Measurements from ENCODE around the gene PARM1.
"Not testable (repeated sequence)": the region's sequence is repeated elsewhere in the genome, so short reads cannot be mapped to it uniquely, and the experiment has no call there.

PARM1 gene

GRCh38 chr4:74944354-74944793, 11.5 kb downstream of the PARM1 start:
- DNase-seq = no peak

- no peak for DNase-seq
These were observed 13.3 kb downstream of the PARM1 start for GRCh38 chr4:74946196-74946595.

- DNase-seq = no peak
These were observed 14.9 kb downstream of the PARM1 start for GRCh38 chr4:74947798-74948197.

- DNase-seq = no peak
These were observed 15.3 kb downstream of the PARM1 start for GRCh38 chr4:74948236-74948635.

- no peak for DNase-seq
These were observed 17.3 kb downstream of the PARM1 start for GRCh38 chr4:74950200-74950599.

- DNase-seq = no peak
These were observed 18.0 kb downstream of the PARM1 start for GRCh38 chr4:74950882-74951281.

- no peak for DNase-seq
These were observed 20.7 kb downstream of the PARM1 start for GRCh38 chr4:74953647-74954046.

GRCh38 chr4:74958881-74959280, 26.0 kb downstream of the PARM1 start:
- no peak for DNase-seq

- DNase-seq = no peak
These were observed 28.3 kb downstream of the PARM1 start for GRCh38 chr4:74961230-74961629.

- no peak for DNase-seq
These were observed 29.7 kb downstream of the PARM1 start for GRCh38 chr4:74962584-74962983.

- no peak for DNase-seq
These were observed 31.4 kb downstream of the PARM1 start for GRCh38 chr4:74964311-74964710.

DNA sequence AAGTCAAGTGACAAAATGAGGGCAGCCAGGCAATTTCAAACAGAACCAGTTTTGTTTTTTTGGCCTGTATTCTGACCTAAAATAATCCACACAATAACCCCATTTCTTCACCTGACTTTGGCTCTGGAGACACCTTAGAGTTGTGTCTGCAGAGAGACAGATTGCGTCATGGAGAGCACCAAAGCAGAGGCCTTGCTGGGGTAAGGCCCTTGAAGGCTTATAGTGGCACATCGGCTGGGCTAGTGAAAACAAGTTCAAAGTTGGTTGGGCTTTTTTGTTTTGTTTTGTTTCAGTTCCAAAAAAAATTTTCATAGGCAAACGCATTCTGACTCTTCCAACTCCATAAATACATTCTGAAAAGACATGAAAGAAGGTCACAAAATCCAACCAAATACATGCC, 34.4 kb downstream of the PARM1 start:
- no peak for DNase-seq

- DNase-seq = no peak
These were observed 35.7 kb downstream of the PARM1 start for GRCh38 chr4:74968456-74969164.

DNA sequence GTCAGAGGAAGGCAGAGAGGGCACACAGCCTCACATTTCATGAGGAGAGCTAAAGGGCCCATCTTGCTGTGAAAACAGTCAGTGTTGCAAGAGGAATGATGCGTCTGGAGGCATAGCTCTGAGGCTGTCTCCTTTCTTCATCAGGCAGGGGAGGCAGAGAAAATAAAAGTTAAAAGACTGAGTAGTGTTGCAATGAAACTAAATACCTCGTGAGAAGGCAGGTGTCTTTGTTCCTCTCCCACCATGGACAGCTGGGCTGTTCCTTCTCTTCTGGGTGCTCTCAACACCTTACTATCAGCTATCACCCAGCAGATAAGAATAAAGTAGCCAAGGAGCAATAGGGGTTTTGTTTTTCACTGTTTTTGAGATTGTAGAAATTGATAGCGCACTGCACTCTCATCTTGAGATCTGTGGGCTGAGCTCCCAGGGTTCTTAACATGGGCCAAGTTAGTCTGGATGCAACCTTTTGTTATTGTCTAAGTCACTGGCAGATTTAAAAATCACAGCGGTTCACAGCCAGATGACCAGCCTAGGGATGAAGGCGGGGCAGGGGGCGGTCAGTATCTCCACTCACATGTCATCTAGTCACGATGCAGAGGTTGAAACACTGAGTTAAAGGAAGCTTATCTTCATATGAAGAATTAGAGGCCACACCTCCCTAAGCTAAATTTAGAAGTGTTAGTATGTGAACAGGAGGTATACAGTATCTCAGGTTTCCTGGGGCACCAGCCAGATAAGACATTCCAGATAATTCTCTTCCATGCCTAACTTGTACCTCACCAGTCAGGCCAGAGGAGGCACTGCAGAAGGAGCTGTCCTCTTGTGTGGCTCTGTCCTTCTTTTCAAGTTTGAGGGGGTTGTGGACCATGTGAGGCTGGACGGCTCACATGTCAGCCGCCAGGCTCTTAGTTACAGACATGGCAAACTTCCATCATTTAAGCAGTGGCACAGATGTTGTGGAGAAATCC, 36.9 kb downstream of the PARM1 start:
- DNase-seq = no peak

DNA sequence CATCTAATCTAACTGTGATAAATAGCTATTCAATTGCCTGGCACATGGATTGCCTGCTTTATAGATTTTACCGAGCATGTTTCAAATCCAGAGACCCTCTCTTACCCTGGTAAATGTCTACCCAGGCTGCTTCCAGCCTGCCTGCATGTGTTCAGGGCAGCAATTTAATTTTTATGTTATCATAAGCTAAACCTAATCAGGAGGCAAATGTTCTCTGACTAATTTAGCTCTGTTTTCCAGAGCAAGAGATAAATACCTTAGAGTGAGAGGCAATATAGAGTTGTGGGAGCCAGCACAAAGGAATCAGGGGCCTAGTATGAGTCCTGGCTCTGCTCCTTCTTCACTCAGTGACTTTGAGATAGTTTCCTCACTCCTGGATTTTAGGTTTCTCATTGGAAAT, 37.7 kb downstream of the PARM1 start:
- no peak for DNase-seq

- DNase-seq = no peak
These were observed 38.9 kb downstream of the PARM1 start for GRCh38 chr4:74971862-74972261.

DNA sequence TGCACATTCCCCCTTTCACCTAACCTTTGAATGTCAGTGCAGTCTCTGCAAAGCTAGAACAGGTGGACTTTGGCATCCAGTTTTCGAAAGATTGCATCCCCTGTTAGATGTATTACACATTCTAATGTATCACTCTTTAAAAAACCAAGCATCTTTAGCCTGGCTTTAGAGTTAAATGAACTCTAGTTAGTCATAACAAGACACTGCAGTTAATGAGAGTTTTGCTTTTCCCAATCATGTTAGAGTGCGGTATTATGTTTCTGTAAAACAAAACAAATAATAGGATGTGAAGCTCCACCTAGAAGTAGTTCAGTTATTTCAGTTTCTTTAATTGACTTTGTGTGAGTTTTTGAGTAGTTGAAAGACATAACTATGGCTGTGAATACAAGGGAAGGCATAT, 42.2 kb downstream of the PARM1 start:
- DNase-seq = no peak

DNA sequence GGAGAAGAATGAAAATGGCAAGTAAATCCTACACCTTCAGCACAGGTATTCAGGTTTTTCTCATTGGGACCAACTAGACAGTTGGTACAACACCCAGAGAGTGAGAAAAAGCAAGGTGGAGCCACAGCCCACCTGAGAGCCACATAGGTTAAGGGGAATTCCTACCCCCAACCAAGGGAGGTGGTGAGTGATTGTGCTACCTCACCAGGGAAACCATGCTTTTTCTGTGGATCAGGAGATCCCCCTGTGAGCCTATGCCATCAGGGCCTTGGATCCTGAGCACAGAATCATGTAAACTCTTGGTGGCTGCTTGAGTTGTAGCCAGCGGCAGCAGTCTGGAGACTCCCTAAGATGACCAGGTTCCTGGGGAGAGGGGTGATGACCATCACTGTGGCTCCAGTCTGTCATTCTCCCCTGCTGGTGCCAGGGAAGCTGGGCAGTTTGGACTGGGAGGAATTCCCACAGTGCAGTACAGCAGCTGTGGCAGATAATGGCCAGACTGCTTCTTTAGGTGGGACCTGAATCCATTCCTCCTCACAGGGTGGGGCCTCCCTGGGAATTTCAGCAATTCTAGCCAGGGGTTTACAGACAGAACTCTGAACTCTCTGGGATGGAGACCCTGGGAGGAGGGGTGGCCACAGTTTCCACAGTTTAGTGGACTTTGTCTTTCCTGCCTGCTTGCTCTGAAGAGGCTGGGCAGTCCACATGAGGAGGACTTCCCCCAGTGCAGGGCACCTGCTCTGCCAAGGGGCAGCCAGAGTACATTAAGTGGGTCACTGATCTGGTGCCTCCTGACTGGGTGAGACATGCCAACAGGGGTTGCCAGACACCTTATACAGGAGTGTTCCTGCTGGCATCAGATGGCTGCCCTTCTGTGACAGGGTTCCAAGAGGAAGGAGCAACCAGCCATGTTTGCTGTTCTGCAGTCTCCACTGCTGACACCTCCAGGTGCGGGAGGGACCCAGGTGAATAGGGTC, 43.2 kb downstream of the PARM1 start:
- no peak for DNase-seq

GRCh38 chr4:74982546-74983252, 49.8 kb downstream of the PARM1 start:
- no peak for DNase-seq

GRCh38 chr4:74983253-74983635, 50.3 kb downstream of the PARM1 start:
- no peak for DNase-seq

DNA sequence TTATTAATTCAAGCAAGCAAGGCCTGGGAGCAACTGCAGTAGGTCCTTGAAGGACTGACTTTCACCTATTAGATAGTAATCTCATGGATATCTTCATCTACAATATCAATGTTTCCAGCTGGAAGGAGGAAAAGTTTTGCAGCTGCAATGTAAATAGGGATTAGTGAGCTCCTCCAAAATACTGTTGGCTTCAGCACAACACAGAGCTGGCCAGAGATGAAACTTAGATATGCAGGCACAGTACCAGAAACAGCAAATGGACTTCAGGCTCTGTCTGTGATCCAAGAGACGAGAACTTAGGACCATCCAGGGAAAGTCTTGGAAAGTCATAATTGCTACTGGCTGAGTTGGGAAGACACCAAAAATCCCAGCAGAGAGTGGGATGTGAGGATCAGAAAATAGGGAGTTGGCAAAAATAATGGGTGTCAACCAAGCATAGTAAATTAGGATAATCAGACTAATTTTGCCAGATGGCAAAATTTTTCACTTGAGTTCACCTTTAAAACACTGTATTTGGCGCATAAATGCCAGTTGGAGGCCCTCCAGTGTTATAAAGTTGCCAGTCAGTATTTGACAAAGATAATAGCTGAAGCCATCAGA, 57.5 kb downstream of the PARM1 start:
- no peak for DNase-seq

DNA sequence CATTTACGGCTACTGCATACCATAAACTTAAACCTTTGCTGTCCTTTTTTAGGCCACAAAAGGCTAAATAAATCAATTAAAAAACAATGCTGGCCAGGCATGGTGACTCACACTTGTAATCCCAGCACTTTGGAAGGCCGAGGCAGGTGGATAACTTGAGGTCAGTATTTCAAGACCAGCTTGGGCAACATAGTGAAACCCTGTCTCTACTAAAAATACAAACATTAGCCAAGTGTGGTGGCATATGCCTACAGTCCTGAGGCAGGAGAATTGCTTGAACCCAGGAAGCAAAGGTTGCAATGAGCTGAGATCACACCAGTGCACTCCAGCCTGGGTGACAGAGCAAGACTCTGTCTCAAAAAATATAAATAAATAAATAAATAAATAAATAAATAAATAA, 61.5 kb downstream of the PARM1 start:
- DNase-seq = not testable (repeated sequence)
